ENCODE measurements around the gene BDKRB2.

DNA sequence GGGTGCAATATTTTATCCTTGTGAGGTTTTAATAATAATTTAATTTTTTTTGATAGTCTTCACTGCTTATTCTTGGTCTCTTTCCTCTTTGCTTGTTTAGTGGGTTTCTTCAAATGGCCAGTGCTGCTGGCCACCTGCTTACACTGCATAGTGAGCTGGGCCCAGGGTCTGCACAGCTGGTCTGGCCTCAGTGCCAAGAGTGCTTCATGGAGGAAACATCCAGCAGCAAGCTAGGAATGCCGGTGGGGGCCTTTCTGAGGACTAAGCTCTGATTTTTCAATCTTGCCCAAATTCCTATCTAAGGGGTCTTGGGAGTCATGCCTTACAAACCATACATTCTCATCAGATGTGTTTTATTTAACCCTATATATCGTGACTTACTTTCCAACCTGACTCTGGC, 13.3 kb upstream of the BDKRB2 start:
- TF ChIP-seq, protein P1, sequence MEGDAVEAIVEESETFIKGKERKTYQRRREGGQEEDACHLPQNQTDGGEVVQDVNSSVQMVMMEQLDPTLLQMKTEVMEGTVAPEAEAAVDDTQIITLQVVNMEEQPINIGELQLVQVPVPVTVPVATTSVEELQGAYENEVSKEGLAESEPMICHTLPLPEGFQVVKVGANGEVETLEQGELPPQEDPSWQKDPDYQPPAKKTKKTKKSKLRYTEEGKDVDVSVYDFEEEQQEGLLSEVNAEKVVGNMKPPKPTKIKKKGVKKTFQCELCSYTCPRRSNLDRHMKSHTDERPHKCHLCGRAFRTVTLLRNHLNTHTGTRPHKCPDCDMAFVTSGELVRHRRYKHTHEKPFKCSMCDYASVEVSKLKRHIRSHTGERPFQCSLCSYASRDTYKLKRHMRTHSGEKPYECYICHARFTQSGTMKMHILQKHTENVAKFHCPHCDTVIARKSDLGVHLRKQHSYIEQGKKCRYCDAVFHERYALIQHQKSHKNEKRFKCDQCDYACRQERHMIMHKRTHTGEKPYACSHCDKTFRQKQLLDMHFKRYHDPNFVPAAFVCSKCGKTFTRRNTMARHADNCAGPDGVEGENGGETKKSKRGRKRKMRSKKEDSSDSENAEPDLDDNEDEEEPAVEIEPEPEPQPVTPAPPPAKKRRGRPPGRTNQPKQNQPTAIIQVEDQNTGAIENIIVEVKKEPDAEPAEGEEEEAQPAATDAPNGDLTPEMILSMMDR (IDR thresholded peaks at IDR 0.05; ENCODE audit: low read depth, low read length): no peak
- TF ChIP-seq EZH2phosphoT487 (IDR thresholded peaks at IDR 0.05; ENCODE audit: low read depth): no peak

Data from OCI-LY3 (cell line).